Endothelial cell (in vitro differentiated cells): Measurements from ENCODE around the gene RAD23B. TPM values are rescaled to one million over a fixed set of nuclear protein-coding genes. Genes with fewer than 3 reads are reported as not detected.
A peak's percentile ranks its signal among the peaks of the same experiment; 100 is the strongest.

Experiments
- DNase-seq: peaks from one replicate; pipeline ENCODE4 v3.0.0; 2021; ENCODE audit warnings: low spot score
- H3K27ac Mint-ChIP-seq: one replicate; pipeline ENCODE4 v1.8.0; 2021; ENCODE audit warnings: mixed read lengths, inconsistent platforms; ENCODE audit not compliant: unreplicated experiment
- H3K27me3 Mint-ChIP-seq: one replicate; pipeline ENCODE4 v1.8.0; 2021; ENCODE audit warnings: mild to moderate bottlenecking, moderate library complexity, mixed read lengths, inconsistent platforms; ENCODE audit not compliant: unreplicated experiment
- H3K36me3 Mint-ChIP-seq: one replicate; pipeline ENCODE4 v1.8.0; 2021; ENCODE audit warnings: mild to moderate bottlenecking, low read depth, mixed read lengths, inconsistent platforms; ENCODE audit not compliant: unreplicated experiment
- H3K4me1 Mint-ChIP-seq: one replicate; pipeline ENCODE4 v1.8.0; 2021; ENCODE audit warnings: mild to moderate bottlenecking, mixed read lengths, inconsistent platforms; ENCODE audit not compliant: unreplicated experiment
- H3K4me3 Mint-ChIP-seq: one replicate; pipeline ENCODE4 v1.8.0; 2021; ENCODE audit warnings: mild to moderate bottlenecking, mixed read lengths, inconsistent platforms; ENCODE audit not compliant: unreplicated experiment
- H3K9me3 Mint-ChIP-seq: one replicate; pipeline ENCODE4 v1.8.0; 2021; ENCODE audit warnings: mixed read lengths, inconsistent platforms; ENCODE audit not compliant: unreplicated experiment
- CTCF ChIP-seq: fragments of 200-600 bp; sonication (generic); IDR thresholded peaks from one replicate; pipeline ENCODE4 v1.5.0; 2021; ENCODE audit warnings: antibody characterized with exemption; ENCODE audit not compliant: unreplicated experiment
- total RNA-seq: library from RNA; stranded (reverse); fragmentation: NEBNext Ultra II Directional; extraction: Animal tissue kit (Norgen Biotek cat#: 25700); gene quantifications from one replicate; pipeline ENCODE4 v1.2.1, GENCODE V29; 2021; ENCODE audit not compliant: unreplicated experiment

RAD23B gene
- total RNA-seq, 1 donor from 2014 or later = 116 TPM

GRCh38 chr9:107358986-107359385, 75.9 kb downstream of the RAD23B start:
- no peak overlapping the region for H3K4me3 Mint-ChIP-seq
- H3K27me3 Mint-ChIP-seq = no peaks in the 10 kb centered on the region
- H3K9me3 Mint-ChIP-seq = no peaks in the 10 kb centered on the region
- H3K27ac Mint-ChIP-seq = no peak overlapping the region
- no peak for TF ChIP-seq CTCF
- no peak for DNase-seq
- no peaks in the 10 kb centered on the region for H3K4me1 Mint-ChIP-seq
- H3K36me3 Mint-ChIP-seq = peaks cover 4% of the 10 kb centered on the region

DNA sequence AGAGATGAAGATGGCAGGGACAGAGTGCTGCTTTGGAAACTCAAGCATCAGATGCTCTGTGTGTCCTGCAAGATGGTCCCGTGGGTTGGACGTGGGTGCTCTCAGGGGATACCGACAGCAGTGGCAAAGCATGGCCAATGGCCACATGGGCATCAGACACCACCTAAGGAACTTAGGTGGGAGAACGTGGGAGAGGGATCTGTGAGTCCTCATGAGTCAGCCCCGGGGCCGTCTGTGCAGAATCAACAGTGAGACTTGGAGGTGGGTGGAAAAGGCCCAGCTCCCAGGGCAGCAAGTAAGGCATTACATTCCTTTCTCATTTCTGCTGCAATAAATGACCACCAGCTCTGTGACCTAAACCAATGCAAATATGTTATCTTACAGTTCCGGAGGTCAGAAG, 77.0 kb downstream of the RAD23B start:
- Mint-ChIP-seq H3K4me1 (peaks cover 4% of the 10 kb centered on the region), H3K9me3 (no peaks in the 10 kb centered on the region), H3K4me3 (no peak overlapping the region), H3K27me3 (no peaks in the 10 kb centered on the region), H3K36me3 (peaks cover 4% of the 10 kb centered on the region), H3K27ac (no peak overlapping the region)
- TF ChIP-seq CTCF = no peak
- DNase-seq = no peak

- Mint-ChIP-seq H3K36me3 (peaks cover 4% of the 10 kb centered on the region), H3K4me3 (no peak overlapping the region), H3K27ac (no peak overlapping the region), H3K4me1 (peaks cover 4% of the 10 kb centered on the region), H3K9me3 (no peaks in the 10 kb centered on the region), H3K27me3 (no peaks in the 10 kb centered on the region)
- no peak for TF ChIP-seq CTCF
- DNase-seq = no peak
Observed at GRCh38 chr9:107361816-107362215, 78.7 kb downstream of the RAD23B start.

GRCh38 chr9:107363516-107364152, 80.6 kb downstream of the RAD23B start:
- DNase-seq = no peak
- Mint-ChIP-seq H3K27me3 (no peaks in the 10 kb centered on the region), H3K4me1 (peaks cover 7% of the 10 kb centered on the region), H3K27ac (no peak overlapping the region), H3K4me3 (no peak overlapping the region), H3K36me3 (peaks cover 4% of the 10 kb centered on the region), H3K9me3 (no peaks in the 10 kb centered on the region)
- TF ChIP-seq CTCF = no peak

DNA sequence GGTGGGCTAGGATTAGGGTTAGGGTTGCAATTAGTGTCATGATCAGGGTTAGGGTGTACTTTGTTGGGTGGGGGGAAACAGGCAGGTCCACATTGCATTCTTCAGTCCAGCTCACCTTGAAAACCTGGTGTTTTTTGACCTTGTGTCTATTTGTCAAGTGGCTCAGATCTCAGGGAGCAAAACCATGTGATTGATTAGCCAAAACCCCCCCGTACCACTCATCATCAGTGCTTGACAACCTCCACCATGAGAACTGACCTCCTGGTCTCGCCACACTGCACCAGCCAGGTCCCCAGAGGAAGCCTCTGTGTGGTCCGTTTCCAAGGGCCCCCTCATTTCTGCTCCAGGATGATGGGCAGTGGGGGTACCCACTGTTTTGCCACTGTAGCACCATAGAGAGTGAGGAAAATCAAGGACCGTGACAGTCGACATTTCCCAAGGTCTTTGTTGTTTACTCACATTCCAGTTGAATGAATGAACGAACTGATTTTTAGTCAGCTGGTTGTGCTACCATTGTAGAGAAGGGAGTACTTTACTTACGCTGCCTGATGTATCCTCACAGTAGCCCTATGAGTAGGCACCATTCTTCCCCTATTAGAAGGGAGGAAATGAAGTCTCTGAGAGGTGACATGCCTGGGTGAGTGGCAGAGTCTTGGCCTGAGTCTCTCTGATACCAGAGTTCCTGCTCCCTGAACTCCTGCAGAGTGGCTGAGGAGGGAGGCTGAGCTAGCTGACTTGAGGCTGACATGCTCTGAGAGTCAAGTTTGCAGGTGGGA, 84.8 kb downstream of the RAD23B start:
- Mint-ChIP-seq H3K27me3 (no peaks in the 10 kb centered on the region), H3K4me1 (peaks cover 9% of the 10 kb centered on the region), H3K9me3 (no peaks in the 10 kb centered on the region), H3K4me3 (no peak overlapping the region), H3K27ac (peak overlapping the region; percentile 42), H3K36me3 (no peaks in the 10 kb centered on the region)
- TF ChIP-seq CTCF = no peak
- no peak for DNase-seq
